ENCODE results near the gene TRANK1. TPM values are rescaled to one million over a fixed set of nuclear protein-coding genes. Genes with fewer than 3 reads are reported as not detected.

TRANK1 gene
- total and polyA plus RNA-seq, 2 of the 4 experiments (the other 2 are of a cell fraction), result 7.9 to 12.7 TPM

DNA sequence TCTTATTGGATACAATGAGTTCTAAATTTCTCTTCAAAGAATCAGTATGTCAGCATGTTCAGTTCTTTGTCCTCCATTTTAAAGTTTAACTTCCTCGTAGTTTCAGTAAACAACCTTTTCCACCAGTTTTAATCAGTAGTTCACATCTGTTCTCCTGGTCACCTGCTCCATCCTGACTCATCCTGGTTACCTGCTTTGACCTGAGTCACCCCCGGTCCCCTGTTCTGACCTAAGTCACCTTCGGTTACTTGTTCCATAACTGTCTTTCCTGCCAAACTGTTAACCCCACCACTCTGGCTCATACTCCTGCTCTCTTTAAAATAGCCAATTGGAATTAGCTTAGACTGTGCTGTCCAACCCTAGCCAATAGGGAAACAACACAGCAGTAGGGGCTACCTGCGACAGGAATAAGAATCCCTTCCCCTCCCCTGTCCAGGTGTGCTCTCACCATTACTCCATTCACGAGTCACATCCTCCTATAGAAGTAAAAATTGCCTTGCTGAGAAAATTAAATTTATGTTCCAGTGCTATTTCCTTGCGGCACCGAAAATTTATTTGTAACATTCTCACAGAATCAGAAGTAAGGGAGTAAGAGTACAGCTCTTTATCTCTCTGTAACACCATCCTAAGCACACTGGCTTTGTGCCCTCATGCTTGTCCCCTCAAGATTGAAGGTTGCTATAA lies 23.8 kb downstream of the TRANK1 start:
- Histone ChIP-seq H3K18ac (ENCODE audit: low read depth, low read length) (no peak overlapping the region), H3K23ac (ENCODE audit: low read depth, low read length) (no peak overlapping the region), H3K14ac (replicated peaks; ENCODE audit: low read depth, low read length) (no peak overlapping the region), H2BK15ac (ENCODE audit: low read depth, low read length) (no peak overlapping the region), H3K4ac (ENCODE audit: low read depth, low read length) (no peak overlapping the region), H3K9ac (ENCODE audit: low read depth, low read length) (no peak overlapping the region), H2AK5ac (ENCODE audit: low read depth, low read length) (no peak overlapping the region), H3K36me3 (ENCODE audit: control insufficient read depth, insufficient read depth, low read length) (no peaks in the 10 kb centered on the region), H4K20me1 (ENCODE audit: insufficient read depth, low read length) (no peaks in the 10 kb centered on the region), H3K4me1 (ENCODE audit: control insufficient read depth, insufficient read depth, low read length) (no peaks in the 10 kb centered on the region), H3K9me3 (ENCODE audit: control insufficient read depth, insufficient read depth, low read length) (0 out of 2 replicates have a peak, but pooled peaks cover 4% of the 10 kb centered on the region), H2AK9ac (replicated peaks; ENCODE audit: low read depth, low read length, poor library complexity) (no peak overlapping the region), H3K56ac (ENCODE audit: extremely low read depth, insufficient read depth, low read length) (no peak overlapping the region), H2BK120ac (ENCODE audit: low read depth, low read length) (no peak overlapping the region), H2AFZ (replicated peaks; ENCODE audit: low read length, poor library complexity) (no peak overlapping the region), H3K27me3 (ENCODE audit: control insufficient read depth, insufficient read depth, low read length) (no peaks in the 10 kb centered on the region), H3K27ac (ENCODE audit: insufficient read depth, low read length) (no peak overlapping the region), H3K9me1 (ENCODE audit: insufficient read depth, low read length) (no peaks in the 10 kb centered on the region; the same call in 1 of the 2 replicates), H3K4me2 (ENCODE audit: low read depth, low read length) (no peak overlapping the region), H4K8ac (ENCODE audit: low read depth in 2 of 2, low read length in 2 of 2) (no peak overlapping the region), H4K91ac (ENCODE audit: insufficient read depth, low read depth, low read length) (no peak overlapping the region), H2BK20ac (ENCODE audit: low read depth, low read length) (no peak overlapping the region), H2BK5ac (ENCODE audit: low read depth, low read length, poor library complexity, severe bottlenecking) (no peak overlapping the region), H3K79me1 (ENCODE audit: low read depth in 1 of 2, low read length in 2 of 2) (no peaks in the 10 kb centered on the region), H4K5ac (ENCODE audit: low read depth, low read length) (no peak overlapping the region), H3K4me3 (ENCODE audit: insufficient read depth, low read depth, low read length) (no peak overlapping the region)
- in situ Hi-C loops (cut with MboI; ENCODE audit: low sequenced_read_pairs), result no loop called here
- intact Hi-C loops (cut with micrococcal nuclease), result no loop called here
- ChIA-PET CTCF (interaction anchor here (0.9 kb wide), 1 partner anchor 9 kb away, joined by 3 read pairs; no protein-coding TSS in a partner anchor), POLR2A (ENCODE audit: unreplicated experiment) (no interaction called here)
- dilution Hi-C loops (cut with HindIII; ENCODE audit: low sequenced_read_pairs, unreplicated experiment), result no loop called here
- BruUV-seq (replicated peaks), result no TSS peak
- TF ChIP-seq, protein P1, sequence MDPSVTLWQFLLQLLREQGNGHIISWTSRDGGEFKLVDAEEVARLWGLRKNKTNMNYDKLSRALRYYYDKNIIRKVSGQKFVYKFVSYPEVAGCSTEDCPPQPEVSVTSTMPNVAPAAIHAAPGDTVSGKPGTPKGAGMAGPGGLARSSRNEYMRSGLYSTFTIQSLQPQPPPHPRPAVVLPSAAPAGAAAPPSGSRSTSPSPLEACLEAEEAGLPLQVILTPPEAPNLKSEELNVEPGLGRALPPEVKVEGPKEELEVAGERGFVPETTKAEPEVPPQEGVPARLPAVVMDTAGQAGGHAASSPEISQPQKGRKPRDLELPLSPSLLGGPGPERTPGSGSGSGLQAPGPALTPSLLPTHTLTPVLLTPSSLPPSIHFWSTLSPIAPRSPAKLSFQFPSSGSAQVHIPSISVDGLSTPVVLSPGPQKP (IDR thresholded peaks at IDR 0.05; ENCODE audit: borderline replicate concordance, low read depth, low read length), result no peak
- TF ChIP-seq RAD21 (IDR thresholded peaks at IDR 0.05; ENCODE audit: low read length), result no peak
- no peak for TF ChIP-seq POLR2A (IDR thresholded peaks at IDR 0.05; ENCODE audit: low read depth, low read length)
- TF ChIP-seq, protein P2, sequence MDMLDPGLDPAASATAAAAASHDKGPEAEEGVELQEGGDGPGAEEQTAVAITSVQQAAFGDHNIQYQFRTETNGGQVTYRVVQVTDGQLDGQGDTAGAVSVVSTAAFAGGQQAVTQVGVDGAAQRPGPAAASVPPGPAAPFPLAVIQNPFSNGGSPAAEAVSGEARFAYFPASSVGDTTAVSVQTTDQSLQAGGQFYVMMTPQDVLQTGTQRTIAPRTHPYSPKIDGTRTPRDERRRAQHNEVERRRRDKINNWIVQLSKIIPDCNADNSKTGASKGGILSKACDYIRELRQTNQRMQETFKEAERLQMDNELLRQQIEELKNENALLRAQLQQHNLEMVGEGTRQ (IDR thresholded peaks at IDR 0.05; ENCODE audit: low read depth, low read length), result no peak
- no peak for TF ChIP-seq RFX5 (IDR thresholded peaks at IDR 0.05; ENCODE audit: low read depth, low read length)
- TF ChIP-seq, protein P3, sequence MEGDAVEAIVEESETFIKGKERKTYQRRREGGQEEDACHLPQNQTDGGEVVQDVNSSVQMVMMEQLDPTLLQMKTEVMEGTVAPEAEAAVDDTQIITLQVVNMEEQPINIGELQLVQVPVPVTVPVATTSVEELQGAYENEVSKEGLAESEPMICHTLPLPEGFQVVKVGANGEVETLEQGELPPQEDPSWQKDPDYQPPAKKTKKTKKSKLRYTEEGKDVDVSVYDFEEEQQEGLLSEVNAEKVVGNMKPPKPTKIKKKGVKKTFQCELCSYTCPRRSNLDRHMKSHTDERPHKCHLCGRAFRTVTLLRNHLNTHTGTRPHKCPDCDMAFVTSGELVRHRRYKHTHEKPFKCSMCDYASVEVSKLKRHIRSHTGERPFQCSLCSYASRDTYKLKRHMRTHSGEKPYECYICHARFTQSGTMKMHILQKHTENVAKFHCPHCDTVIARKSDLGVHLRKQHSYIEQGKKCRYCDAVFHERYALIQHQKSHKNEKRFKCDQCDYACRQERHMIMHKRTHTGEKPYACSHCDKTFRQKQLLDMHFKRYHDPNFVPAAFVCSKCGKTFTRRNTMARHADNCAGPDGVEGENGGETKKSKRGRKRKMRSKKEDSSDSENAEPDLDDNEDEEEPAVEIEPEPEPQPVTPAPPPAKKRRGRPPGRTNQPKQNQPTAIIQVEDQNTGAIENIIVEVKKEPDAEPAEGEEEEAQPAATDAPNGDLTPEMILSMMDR (conservative IDR thresholded peaks at IDR 0.05; ENCODE audit: low read depth, low read length), result no peak
- no peak for TF ChIP-seq NFE2L2 (IDR thresholded peaks at IDR 0.05; ENCODE audit: low read depth, low read length)
- TF ChIP-seq CHD1 (IDR thresholded peaks at IDR 0.05; ENCODE audit: low read depth, low read length), result no peak
- no peak for DNase-seq
- WGBS, 2 experiments (ENCODE audit: extremely low coverage in 2 of 2, insufficient read length in 1 of 2), result 79% methylated on average over 3 of the region's 7 CpGs; no CpG with 5 or more reads in 1 of the 2 experiments
- ATAC-seq (ENCODE audit: low read depth), result no peak

All from IMR-90 (cell line).